ENCODE data around the gene CST3.
"Not testable (repeated sequence)": the region's sequence is repeated elsewhere in the genome, so short reads cannot be mapped to it uniquely, and the experiment has no call there.

CST3 gene, protein sequence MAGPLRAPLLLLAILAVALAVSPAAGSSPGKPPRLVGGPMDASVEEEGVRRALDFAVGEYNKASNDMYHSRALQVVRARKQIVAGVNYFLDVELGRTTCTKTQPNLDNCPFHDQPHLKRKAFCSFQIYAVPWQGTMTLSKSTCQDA

DNA sequence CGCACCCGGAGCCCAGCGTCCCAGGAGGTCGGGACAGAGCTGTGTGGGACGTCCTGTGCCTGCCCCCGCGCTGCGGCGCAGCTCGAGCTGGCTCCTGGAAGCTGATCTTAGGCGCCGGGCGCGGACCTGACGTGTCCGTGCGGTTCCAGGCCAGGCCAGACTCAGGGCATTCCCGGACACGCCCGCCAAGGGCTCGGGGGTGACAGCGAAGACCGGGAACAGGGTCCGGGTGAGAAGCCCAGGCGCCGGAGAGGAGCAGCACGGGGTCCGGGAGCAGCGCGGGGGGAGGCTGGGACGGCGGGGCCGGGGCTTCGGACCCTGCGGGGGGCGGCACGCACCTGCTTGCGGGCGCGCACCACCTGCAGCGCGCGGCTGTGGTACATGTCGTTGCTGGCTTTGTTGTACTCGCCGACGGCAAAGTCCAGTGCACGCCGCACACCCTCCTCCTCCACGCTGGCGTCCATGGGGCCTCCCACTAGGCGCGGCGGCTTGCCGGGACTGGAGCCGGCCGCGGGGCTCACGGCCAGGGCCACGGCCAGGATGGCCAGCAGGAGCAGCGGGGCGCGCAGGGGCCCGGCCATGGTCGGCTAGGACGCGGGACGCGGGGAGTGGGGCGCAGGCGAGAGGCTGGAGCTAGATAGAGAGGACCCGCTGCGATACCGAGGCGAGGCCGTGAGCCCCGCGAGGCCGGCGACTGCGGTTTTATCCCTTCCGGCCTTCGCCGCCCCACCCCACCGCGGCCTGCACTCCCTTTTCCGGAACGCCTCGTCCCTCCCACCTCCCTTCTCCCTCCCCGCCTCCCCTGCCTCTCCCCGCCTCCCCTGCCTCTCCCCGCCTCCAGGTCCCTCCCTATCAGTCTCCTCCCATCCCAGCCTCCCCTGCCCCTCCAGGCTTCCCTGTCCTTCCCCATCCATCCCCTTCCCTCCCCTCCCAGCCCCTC, at the start of gene CST3:
Gene CST3, minus strand, starts transcription at position 674 of the 940 bp plus-strand sequence. Its CDS starts 93 bp downstream, at position 581.
- DNase-seq, result peak; percentile 51

DNA sequence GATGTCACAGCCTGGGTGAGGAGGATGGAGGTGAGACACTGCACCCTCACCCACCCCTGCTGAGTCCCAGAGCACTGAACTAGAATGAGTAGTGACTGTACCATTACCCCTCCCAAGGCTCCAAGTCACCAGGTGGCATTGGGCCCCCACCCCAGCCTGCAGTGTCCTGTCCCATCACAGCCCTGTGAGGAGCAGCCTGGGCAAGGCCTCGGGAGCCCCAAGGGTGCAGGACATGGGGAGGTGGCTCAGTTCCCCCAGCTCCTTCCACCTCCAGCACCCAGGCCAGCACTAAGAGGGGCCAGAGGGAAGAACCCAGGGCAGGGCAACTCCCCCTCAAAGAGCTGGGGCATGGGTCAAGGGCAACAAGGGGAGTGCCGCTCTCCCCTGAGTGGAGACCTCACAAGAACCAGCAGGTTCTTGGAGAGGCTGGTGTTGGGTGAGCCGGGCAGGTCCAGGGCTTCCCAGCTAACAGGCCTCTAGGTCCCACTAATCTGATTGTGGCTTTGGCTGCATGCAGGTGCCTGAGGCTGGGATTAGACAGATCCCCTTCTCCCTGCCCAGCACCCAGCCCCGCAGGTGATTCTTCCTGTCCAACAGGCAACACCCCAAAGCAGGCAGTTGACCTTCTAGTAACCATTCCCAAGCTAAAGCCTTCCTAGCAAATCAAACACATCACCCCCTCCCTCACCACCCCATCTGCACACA, 48.4 kb upstream of the CST3 start:
- DNase-seq, result no peak

DNA sequence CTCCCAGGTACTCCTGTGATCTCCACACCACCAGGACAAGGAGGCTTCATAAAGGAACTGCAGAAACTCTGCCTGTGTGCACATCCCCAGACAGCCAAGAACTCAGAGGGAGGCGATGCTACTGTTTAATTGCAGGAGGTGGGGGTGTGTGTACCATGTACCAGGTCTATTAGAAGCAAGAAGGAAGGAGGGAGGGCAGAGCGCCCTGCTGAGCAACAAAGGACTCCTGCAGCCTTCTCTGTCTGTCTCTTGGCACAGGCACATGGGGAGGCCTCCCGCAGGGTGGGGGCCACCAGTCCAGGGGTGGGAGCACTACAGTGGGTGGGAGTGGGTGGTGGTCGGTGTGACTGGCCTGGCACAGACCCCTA, 47.8 kb upstream of the CST3 start:
- not testable (repeated sequence) for DNase-seq

DNA sequence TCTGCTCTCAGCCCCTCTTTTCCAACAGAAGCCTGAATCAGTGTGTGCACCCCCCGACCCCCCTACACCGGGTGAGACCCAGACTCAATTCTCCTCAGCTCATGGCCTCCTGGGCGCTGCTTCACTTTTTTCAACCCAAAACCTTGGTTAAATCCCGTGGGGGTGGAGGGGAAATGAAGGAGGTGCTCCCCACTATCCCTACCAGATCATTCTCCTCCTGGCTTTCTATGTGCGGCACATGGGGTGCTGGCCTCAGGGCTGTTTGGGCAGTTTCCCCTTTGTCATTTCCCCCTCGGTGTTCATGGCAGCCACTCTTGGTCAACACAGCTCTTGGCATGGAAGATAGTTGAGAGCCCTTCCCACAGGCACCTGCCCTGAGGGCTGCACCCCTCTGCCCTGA, 46.5 kb upstream of the CST3 start:
- no peak for DNase-seq

DNA sequence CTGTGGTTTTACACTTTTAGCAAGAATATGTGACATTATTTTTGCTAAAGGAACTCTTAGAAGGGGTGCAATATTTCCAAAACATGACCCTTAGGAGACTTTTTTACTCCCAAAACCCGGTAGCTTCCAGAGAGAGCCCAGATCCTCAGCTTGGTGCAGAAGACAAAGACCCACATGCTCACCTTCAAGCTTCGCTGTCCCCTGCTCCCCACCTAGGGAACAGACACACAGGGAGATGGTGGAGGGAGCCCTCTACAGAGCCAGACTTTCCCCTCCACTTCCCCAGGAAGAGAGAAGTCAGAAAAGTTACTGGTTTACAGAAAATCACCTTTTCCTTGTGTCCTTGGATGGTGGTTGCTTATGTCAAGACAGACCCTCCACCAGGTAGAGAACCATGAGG, 46.1 kb upstream of the CST3 start:
- no peak for DNase-seq

DNA sequence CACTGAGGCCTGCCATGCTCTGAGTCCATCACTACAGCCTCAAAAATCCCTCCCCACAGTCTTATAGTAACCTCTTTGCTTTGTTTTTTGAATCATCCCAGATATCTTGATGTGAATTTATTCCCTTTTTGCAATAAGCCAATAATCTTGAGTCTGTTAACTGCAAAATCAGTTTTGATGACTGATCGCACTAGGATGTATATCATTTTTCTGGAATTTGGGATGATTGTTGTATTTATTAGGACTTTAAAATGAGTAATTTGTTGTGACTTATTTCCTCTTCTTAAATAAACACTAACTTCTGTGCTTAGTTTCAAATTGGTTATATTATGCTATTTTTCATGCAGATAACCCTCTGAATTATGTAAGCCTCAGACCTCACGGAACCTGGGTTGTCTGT, 45.5 kb upstream of the CST3 start:
- no peak for DNase-seq

DNA sequence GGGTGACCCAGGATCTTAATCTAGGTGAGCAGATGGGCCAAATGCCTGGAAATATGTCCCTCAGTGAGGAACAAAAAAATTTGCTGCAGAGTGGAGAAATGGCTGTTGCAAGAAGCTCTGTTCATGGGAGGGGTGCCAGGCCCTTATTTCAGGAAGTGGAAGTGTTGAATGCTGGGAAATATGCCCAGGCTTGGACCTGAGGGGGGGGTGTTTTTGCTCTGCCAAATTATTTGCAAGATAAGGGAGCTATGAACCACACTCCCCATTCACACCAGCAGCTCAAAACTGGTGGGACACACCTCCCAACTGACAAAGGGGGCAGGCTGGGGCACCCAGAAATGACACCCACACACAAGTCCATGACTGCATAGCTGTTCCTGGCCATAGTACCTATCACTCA, 42.4 kb upstream of the CST3 start:
- no peak for DNase-seq

DNA sequence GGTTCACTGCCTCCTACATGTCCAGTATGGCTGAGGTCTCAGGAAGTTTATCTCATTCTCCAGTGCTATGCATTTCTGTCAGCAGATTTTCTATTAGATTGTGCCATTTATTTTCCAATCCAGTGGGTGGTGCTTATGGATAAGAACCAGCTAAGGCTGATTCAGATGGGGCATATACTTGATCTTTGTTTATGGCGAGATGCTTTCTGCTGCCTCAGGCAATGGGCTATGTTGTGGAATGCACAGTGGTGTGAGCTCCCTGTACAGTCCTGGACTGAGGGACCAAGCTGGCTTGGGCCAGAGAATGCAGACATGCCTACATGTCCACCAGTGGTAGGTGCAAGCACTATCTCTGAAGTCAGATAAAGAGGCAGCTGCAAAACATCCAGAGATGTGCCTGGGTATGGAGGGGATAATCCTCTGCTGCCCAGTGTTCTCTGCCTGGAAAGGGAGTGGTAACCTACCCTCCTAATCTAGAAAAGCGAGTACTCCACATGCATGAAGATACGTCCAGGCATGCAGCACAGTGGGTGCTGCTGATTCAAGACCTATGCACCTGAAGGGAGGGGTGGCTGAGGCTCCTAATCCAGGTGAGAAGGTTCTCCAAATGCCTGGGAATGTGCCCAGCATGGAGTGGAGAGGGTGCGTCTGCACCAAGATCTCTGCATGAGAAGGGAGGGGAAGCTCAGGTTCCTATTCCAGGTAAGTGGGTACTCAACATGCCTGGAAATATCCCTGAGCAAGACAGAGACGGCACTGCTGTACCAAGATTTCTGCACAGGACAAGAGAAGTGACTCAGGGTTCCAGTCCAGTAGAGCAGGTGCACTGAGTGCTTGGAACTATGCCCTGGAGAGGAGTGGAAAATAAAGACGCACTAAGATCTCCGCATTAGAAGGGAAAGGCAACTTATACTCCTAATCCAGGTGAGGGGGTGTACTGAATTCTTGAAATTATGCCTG, 41.7 kb upstream of the CST3 start:
- no peak for DNase-seq

DNA sequence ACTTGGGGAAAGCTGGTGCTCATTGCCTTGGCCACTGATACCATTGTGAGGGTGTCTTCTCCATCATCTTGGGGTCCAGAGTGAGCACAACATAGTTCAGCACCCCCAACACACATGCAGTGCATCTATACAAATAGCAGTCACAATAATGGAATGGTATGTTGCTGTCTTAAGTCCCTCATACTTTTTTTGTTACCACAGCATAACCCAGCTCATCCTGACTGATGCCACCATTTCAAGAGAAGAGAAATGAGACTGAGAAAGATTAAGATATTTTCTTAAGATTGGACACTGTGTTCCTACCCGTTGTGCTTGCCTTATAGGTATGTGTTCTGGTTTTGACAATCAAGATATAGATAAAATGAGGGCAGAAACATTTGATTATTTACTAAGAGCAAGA, 35.5 kb upstream of the CST3 start:
- no peak for DNase-seq

DNA sequence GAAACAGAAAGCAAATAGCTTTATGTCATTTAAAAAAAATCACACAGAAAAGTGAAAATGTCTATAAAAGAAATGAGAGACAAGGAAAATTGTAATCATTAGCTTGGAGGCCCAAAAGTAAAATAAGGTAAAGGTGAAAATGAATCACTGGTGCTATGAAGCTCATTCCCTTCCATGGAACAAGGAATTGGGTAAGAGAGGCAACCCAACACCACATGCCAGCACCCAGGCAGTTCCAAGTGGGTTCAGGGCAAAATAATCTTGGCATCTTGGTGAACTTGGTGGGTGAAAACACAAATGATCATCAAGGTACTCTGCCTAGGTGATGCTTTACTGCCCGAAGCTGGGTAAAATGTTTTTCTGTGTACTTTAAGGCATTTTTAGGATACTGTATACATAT, 34.4 kb upstream of the CST3 start:
- no peak for DNase-seq

DNA sequence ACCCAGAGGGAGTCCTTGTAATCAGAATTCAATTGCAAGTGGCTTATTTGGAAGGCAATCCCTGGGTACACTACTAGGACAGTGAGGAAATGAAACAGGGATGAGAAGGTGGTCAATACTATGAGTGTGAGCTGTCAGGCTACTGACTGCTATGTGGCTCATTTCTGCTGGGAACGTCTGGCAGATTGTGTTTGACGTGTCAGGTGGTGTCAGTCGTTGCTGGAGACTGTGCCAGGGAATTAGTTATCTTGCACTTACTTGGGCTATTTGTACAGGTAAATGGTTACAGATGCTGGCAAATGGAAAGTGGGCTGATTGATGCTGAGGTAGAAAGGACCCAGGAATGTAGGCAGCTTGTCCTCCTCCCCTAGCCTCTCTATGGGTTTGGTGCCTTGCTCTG, 33.7 kb upstream of the CST3 start:
- DNase-seq, result no peak

DNA sequence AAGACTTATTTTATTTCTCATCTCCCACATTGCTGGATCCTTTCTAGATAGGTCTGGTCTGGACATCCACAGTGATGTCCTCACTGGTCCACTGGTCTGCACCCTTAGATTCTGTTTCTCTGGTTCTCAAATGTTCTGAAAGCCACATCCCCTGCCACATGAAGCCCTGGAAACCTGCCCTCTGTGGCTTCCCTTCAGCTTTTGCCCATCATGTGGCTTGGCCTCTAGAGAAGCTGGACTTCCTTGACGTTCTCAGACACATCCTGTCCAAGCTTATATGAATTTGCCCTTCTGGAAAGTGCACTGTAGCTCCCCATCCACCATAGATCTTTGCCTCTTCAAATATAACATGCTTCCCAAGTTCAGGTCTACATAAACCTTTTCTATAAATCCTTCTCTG, 32.6 kb upstream of the CST3 start:
- DNase-seq, result no peak

DNA sequence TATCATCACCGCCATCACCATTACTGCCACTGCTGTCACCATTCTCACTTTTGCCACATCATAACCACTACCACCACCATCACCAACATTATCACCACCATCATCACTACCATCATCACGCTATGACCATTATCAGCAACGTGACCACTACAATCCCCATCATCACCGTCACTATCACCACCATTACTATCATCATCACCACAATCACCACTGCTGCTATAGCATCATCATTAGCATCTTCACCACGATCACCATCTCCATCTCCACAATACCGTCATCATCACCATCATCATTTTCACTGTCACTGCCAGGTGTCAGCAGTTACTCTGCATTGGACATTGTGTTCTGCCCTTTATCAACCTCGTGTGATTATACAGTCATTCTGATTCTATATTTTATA, 32.1 kb upstream of the CST3 start:
- DNase-seq, result no peak

DNA sequence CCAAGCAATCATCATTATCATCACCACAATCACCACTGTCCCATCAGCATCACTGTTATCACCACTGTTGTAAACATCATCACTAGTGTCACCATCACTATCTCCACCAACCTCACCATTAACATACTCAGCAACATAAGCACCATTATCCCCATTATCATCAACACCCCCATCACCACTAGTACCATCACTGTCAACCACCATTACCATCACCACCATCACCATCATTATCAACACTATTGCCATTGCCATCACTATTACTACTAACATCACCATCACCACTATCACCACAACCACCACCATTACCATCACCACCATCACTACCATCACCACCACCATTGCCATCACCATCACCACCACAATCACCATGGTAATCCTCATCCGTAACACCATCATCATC, 31.6 kb upstream of the CST3 start:
- DNase-seq, result no peak

DNA sequence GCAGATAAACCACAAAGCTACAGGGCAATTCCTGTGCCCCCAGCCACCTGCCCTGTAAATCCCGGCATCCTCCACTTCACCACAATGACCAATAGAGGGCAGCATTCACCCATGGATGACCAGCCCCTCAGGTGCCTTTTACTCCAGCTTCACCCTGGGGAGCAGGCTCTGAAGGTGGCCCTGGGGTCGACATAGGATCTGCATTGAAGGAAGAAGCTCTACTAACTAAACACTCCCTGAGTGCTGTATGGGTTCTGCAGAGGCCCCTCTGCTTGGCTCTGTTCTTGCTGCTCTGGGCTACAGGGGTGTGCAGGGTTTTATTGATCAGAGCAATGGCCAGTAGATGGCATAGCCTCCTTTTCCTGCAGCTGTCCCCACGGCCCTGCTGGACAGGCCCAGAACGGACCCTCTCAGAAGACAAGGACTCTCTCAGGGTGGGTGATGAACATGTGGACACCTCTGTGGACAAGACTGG, 30.8 kb upstream of the CST3 start:
- peak; percentile 34 for DNase-seq

DNA sequence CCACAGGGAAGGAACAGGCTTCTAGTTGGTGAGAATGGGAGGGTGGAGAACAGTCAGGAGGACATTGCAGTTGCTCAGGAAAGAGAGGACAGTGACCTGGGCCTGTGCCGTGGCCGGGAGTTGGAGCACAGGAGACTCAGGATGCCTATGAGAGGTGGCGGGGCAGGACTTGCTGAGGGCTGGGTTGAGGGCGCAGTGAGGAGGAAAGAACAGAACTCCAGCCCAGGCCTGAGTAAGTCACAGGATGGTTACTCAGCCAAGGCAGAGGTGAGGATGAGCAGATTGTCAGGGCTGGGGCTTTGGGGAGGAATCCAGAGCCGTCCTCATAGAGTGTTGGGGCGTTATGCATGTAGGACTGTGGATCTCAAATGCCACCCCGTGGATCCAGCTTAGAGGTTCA, 29.9 kb upstream of the CST3 start:
- DNase-seq, result no peak

DNA sequence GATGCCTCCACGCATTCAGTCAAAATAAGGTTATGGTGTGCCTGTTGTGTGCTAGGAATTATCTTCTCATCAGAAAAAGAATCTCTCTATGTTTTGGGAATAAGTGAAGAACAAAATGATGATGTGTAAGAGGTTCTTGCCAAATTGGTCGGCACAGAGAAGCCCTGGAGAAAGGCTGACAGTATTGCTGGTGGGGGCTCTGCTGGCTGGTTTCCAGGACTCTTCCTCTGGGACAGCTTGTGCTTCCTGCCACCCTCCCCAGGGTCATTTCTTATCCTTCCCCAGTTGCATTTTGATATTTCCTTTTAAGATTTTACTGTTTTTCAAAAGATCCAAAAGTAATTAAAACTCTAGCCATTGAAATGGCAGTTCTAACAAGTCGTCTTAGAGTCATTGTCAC, 28.9 kb upstream of the CST3 start:
- no peak for DNase-seq

DNA sequence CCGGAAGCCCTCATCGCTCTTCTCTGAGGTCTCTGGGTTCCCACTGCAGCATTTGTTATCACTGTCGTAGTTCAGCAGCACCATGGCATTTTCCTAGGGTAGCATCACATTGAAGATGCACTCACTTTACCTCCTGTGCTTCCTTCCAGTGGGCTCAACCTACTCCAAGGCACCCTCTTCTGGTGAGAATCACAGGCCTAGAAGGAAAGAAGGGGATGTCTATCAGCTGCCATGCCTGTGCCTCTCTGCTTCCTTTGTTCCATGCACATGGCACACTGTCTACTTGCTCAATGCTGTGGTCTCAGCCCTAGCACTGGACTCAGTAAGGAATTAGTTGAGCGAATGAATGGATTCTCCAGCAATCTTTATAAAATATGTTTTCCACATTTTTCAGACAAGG, 28.4 kb upstream of the CST3 start:
- no peak for DNase-seq

DNA sequence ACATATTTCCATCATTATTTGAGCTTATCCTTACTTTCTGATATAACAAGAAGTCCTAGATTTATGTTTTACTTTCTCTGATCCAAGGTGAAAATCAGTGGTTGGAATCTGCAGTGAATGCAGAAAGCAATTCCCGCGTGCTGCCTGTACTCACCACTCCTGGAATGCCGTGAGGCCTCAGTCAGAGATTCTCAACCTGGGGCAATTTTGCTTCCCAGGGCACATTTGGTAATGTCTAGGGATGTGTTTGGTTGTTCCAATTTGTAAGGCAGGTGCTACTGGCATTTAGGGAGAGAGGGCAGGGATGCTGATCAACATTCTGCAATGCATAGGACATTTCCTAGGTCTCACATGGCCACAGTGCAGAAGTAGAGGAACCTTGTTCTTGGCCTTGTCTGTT, 27.2 kb upstream of the CST3 start:
- DNase-seq, result no peak

DNA sequence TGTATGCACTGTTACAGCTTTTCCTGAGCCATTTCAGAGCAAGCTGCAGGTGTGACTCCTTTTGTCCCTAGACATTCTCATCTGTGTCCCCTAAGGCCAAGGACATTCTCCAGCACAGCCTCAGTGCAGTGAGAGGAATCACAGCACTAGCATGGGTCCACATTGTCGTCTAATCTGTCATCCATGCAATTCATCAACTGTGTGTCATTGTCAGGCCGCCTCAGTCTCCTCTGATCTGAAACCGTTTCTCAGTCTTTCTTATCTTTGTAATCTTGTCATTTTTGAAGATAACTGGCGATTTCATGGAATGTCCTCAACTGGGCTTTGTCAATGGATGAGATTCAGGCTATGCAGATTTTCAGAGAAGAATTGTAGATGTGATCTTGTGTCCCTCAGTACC, 26.3 kb upstream of the CST3 start:
- not testable (repeated sequence) for DNase-seq

DNA sequence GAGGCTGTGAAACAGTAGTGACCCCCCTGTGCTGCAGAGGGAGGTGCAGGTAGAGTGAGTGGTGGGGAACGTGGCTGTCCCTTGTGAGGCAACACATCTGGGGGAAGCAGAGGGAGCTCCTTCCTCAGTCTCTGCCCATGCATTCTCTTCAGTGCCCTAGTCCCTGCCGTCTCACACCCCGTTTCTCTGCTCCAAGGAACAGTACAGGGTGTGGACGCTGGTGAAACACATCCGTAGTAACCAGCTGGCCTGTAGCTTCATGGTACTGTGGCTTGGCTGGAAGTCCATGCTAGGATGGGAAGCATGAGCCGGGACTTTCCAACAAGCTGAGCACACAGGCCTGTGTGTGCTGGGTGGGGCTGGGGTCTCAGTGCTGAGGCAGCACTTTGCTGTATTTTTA, 25.4 kb upstream of the CST3 start:
- DNase-seq, result no peak

DNA sequence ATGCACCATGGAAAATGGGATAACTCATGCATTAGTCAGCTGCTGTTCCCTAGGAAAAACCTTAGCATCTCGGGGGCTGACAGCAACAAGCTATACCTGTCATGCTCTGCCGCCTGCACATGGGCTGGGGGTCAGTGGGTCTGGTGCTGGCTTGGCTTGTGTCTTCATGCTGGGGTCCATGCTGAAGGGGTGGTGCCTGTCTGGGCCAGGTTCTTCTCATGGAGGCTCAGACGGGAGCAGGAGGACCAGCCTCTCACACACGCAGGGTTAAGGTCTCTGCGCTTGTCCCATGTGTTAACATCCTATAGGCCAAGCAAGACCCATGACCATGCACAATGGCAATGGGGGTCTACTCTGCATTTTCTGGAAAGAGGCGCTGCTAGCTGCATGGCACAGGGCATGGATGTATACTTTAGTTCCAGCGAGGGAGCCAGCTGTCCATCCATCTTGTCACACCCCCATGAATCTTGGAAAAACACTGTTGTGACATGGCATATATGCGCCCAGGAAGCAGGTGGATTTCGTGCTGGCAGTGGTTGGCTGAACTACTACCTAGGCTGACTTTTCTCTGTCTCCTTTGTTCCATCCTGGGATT, 24.6 kb upstream of the CST3 start:
- no peak for DNase-seq

Data from CD4-positive, alpha-beta T cell treated with Interleukin-15 for 1 hour (primary cell).